HCT116 (cell line): Measurements from ENCODE around the gene PSMB7. TPM values are rescaled to one million over a fixed set of nuclear protein-coding genes. Genes with fewer than 3 reads are reported as not detected.

Experiments used
- ATAC-seq: fragments of 200-7000 bp; cut with Tn5 transposase; 2 replicates; pipeline ENCODE4 v1.9.1; 2020; ENCODE audit warnings: mild to moderate bottlenecking, moderate library complexity
- BruUV-seq: library from RNA; stranded (reverse); fragments of 400-500 nt; replicated peaks from 2 replicates; lab custom pipeline; 2021; lab: Mats Ljungman, UMichigan
- CTCF ChIA-PET: fragments of 300-600 bp; sonication (Branson Sonifier 250); formaldehyde crosslinking; loops from one replicate; lab custom pipeline; 2021; ENCODE audit warnings: antibody characterized with exemption; lab: Charles Lee
- POLR2A ChIA-PET: fragments of 300-600, 350-600 bp; sonication (Branson Sonifier 250); formaldehyde crosslinking; loops from one replicate; lab custom pipeline; 2021; ENCODE audit warnings: antibody characterized with exemption; lab: Charles Lee
- RAD21 ChIA-PET, 2 experiments: fragments of 300-600 bp; sonication (Branson Sonifier 250); formaldehyde crosslinking; loops; one replicate each; lab custom pipeline; 2023; ENCODE audit warnings: low total read pairs in 2 of 2; ENCODE audit not compliant: uncharacterized antibody in 2 of 2, unreplicated experiment in 2 of 2, low non-redundant PET in 1 of 2; lab: Charles Lee
- DNase-seq: peaks from one replicate; pipeline ENCODE4 v3.0.0-alpha.2; 2010; ENCODE audit warnings: low read depth, low spot score
- H2AFZ ChIP-seq: fragments of 200-600 bp; shearing (Covaris generic), sonication (generic); 2 replicates; pipeline ENCODE4 v1.6.1; 2017; ENCODE audit warnings: low read depth, mixed run types, mixed read lengths, antibody characterized with exemption, low read length; ENCODE audit not compliant: poor library complexity, severe bottlenecking
- H3K27ac ChIP-seq: 2 replicates; pipeline ENCODE4 v1.5.1; 2012; ENCODE audit warnings: low read depth, low read length
- H3K27me3 ChIP-seq: fragments of 200-600 bp; sonication (generic); 2 replicates; pipeline ENCODE4 v1.6.1; 2016; ENCODE audit warnings: mixed run types, low read length, mixed read lengths; ENCODE audit not compliant: insufficient read depth
- H3K36me3 ChIP-seq, 2 experiments: fragments of 200-500 bp in 1 of 2; fragments of 200-600 bp in 1 of 2; sonication (Bioruptor generic) in 1 of 2; sonication (generic) in 1 of 2; 2 replicates each; pipeline versions ENCODE4 v1.5.1 to v1.6.1; 2014 to 2016; ENCODE audit warnings: low read length in 2 of 2, inconsistent platforms in 1 of 2, mixed read lengths in 1 of 2, mixed run types in 1 of 2; ENCODE audit not compliant: insufficient read depth in 2 of 2, control insufficient read depth in 1 of 2
- H3K4me1 ChIP-seq, 2 experiments: fragments of 200-600 bp in 1 of 2; sonication (generic) in 1 of 2; 2 replicates each; pipeline versions ENCODE4 v1.5.1 to v1.6.1; 2012 to 2017; ENCODE audit warnings: low read length in 2 of 2, inconsistent platforms in 1 of 2, mild to moderate bottlenecking in 1 of 2, mixed read lengths in 1 of 2, mixed run types in 1 of 2, moderate library complexity in 1 of 2; ENCODE audit not compliant: insufficient read depth in 2 of 2, control insufficient read depth in 1 of 2
- H3K4me2 ChIP-seq: fragments of 200-600 bp; sonication (generic); 2 replicates; pipeline ENCODE4 v1.6.1; 2017; ENCODE audit warnings: mixed run types, low read length, mixed read lengths
- H3K4me3 ChIP-seq, 2 experiments: fragments of 200-600 bp in 1 of 2; sonication (generic) in 1 of 2; replicated peaks in 1 of 2; 2 replicates each; pipeline ENCODE4 v1.5.1; 2011 to 2016; ENCODE audit warnings: low read length in 2 of 2, control low read depth in 1 of 2, low read depth in 1 of 2, mild to moderate bottlenecking in 1 of 2, mixed read lengths in 1 of 2, mixed run types in 1 of 2
- H3K79me2 ChIP-seq: fragments of 200-600 bp; sonication (generic); 2 replicates; pipeline ENCODE4 v1.6.1; 2017; ENCODE audit warnings: mild to moderate bottlenecking, mixed run types, low read length, moderate library complexity, mixed read lengths; ENCODE audit not compliant: insufficient read depth
- H3K9ac ChIP-seq: fragments of 200-600 bp; sonication (generic); 2 replicates; pipeline ENCODE4 v1.6.1; 2016; ENCODE audit warnings: low read length, mixed read lengths
- H3K9me2 ChIP-seq: fragments of 200-600 bp; sonication (generic), shearing (Covaris generic); 2 replicates; pipeline ENCODE4 v1.6.1; 2017; ENCODE audit warnings: mixed run types, mild to moderate bottlenecking, moderate library complexity; ENCODE audit not compliant: insufficient read depth
- H3K9me3 ChIP-seq, 2 experiments: fragments of 200-500 bp in 1 of 2; fragments of 200-600 bp in 1 of 2; sonication (Bioruptor generic) in 1 of 2; sonication (generic) in 1 of 2; 2 replicates each; pipeline ENCODE4 v1.6.1; 2014 to 2017; ENCODE audit warnings: low read length in 2 of 2, mixed read lengths in 2 of 2, inconsistent platforms in 1 of 2, low read depth in 1 of 2, mild to moderate bottlenecking in 1 of 2, mixed run types in 1 of 2, moderate library complexity in 1 of 2; ENCODE audit not compliant: control insufficient read depth in 1 of 2, insufficient read depth in 1 of 2
- H4K20me1 ChIP-seq: fragments of 200-600 bp; sonication (generic), shearing (Covaris generic); 2 replicates; pipeline ENCODE4 v1.6.1; 2017; ENCODE audit warnings: mixed run types, mild to moderate bottlenecking, moderate library complexity; ENCODE audit not compliant: insufficient read depth
- ELF1 ChIP-seq: IDR thresholded peaks from 2 replicates; pipeline ENCODE4 v1.6.1; 2012; ENCODE audit warnings: low read depth, borderline replicate concordance
- EZH2 ChIP-seq: fragments of 200-600 bp; sonication (generic); IDR thresholded peaks from 2 replicates; pipeline ENCODE4 v1.6.1; 2017; ENCODE audit warnings: antibody characterized with exemption, mixed run types
- EZH2phosphoT487 ChIP-seq: fragments of 200-600 bp; IDR thresholded peaks from 2 replicates; pipeline ENCODE4 v1.6.1; 2018; ENCODE audit warnings: antibody characterized with exemption, borderline replicate concordance
- POLR2AphosphoS5 ChIP-seq: IDR thresholded peaks from 2 replicates; pipeline ENCODE4 v1.6.1; 2011; ENCODE audit warnings: mild to moderate bottlenecking, low read depth, low read length, moderate library complexity
- SIN3A ChIP-seq: IDR thresholded peaks from 2 replicates; pipeline ENCODE4 v1.6.1; 2012; ENCODE audit warnings: low read depth
- SRF ChIP-seq: IDR thresholded peaks from 2 replicates; pipeline ENCODE4 v1.6.1; 2012; ENCODE audit warnings: low read depth
- TCF7L2 ChIP-seq: IDR thresholded peaks from 2 replicates; pipeline ENCODE4 v1.7.0; 2011; ENCODE audit warnings: borderline replicate concordance, inconsistent platforms; ENCODE audit not compliant: insufficient read depth, insufficient read length; ENCODE audit errors: extremely low read depth
- YY1 ChIP-seq: IDR thresholded peaks from 2 replicates; pipeline ENCODE4 v1.6.1; 2011; ENCODE audit warnings: low read length, low read depth, moderate library complexity, mild to moderate bottlenecking; ENCODE audit not compliant: insufficient replicate concordance; ENCODE audit errors: extremely low read depth
- ZFX ChIP-seq: fragments of 450-650 bp; IDR thresholded peaks from 2 replicates; pipeline ENCODE4 v1.6.1; 2017
- ZNF274 ChIP-seq: fragments of 200-500 bp; sonication (Bioruptor generic); IDR thresholded peaks from 2 replicates; pipeline ENCODE4 v1.6.1; 2014; ENCODE audit warnings: mild to moderate bottlenecking, low read depth, low read length, inconsistent platforms
- intact Hi-C: fragments of 100-400 bp; cut with micrococcal nuclease; formaldehyde crosslinking; loops from 2 replicates; pipeline ENCODE4 v1.10.0; 2022
- total RNA-seq: library from RNA; stranded (reverse); gene quantifications from one replicate; pipeline ENCODE4 v1.2.1, GENCODE V29; 2021; ENCODE audit not compliant: unreplicated experiment
- TF ChIP-seq, protein P1 (sequence below): IDR thresholded peaks from 2 replicates; pipeline ENCODE4 v1.6.1; 2012
- TF ChIP-seq, protein P2 (sequence below): IDR thresholded peaks from 2 replicates; pipeline ENCODE4 v1.6.1; 2011; ENCODE audit warnings: mild to moderate bottlenecking, low read length, moderate library complexity; ENCODE audit not compliant: insufficient replicate concordance; ENCODE audit errors: extremely low read depth
- TF ChIP-seq, protein P3 (sequence below): IDR thresholded peaks from 2 replicates; pipeline ENCODE4 v1.6.1; 2012
- TF ChIP-seq, protein P4 (sequence below), 3 experiments: fragments of 200-600 bp in 1 of 3; sonication (generic) in 1 of 3; IDR thresholded peaks in 2 of 3; conservative IDR thresholded peaks in 1 of 3; 2 replicates each; pipeline ENCODE4 v1.5.1; 2012 to 2017; ENCODE audit warnings: low read depth in 2 of 3, low read length in 2 of 3, antibody characterized with exemption in 1 of 3, borderline replicate concordance in 1 of 3, control low read depth in 1 of 3, mild to moderate bottlenecking in 1 of 3, mixed read lengths in 1 of 3, mixed run types in 1 of 3, moderate library complexity in 1 of 3; ENCODE audit not compliant: insufficient read depth in 1 of 3

The PSMB7 gene
- total RNA-seq, 1 experiment from 2014 or later, result 222 TPM

DNA sequence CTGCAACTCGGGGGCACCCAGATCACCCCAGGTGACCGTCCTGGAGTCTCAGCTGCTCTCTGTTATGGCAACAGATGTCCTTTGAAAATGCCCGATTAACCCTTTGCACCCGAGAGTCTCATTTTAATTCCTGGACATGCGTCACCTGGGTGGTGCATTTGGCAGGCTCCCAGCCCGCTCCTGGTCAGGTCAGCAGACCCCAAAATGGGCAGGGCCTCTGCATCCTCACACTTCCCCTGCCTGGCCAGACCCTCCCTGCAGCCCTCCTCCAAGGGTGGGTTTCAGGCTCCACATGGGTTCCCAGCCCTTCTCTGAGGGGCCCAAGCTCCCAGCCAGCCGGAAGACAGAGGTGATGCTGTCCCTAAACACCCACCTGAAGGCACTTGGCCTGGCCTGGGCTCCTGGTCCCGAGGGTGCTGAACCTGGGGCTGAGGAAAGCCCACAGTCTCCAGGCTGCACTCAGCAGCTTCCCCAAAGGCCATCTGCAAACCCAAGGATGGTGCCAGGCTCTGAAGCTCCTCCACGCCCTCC is 69.4 kb downstream of the PSMB7 start:
- TF ChIP-seq, protein P1, sequence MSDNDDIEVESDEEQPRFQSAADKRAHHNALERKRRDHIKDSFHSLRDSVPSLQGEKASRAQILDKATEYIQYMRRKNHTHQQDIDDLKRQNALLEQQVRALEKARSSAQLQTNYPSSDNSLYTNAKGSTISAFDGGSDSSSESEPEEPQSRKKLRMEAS, result no peak
- TF ChIP-seq ZNF274 (no peak), ELF1 (no peak), EZH2phosphoT487 (no peak)
- TF ChIP-seq, protein P2, sequence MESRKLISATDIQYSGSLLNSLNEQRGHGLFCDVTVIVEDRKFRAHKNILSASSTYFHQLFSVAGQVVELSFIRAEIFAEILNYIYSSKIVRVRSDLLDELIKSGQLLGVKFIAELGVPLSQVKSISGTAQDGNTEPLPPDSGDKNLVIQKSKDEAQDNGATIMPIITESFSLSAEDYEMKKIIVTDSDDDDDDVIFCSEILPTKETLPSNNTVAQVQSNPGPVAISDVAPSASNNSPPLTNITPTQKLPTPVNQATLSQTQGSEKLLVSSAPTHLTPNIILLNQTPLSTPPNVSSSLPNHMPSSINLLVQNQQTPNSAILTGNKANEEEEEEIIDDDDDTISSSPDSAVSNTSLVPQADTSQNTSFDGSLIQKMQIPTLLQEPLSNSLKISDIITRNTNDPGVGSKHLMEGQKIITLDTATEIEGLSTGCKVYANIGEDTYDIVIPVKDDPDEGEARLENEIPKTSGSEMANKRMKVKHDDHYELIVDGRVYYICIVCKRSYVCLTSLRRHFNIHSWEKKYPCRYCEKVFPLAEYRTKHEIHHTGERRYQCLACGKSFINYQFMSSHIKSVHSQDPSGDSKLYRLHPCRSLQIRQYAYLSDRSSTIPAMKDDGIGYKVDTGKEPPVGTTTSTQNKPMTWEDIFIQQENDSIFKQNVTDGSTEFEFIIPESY, result no peak
- TF ChIP-seq, protein P3, sequence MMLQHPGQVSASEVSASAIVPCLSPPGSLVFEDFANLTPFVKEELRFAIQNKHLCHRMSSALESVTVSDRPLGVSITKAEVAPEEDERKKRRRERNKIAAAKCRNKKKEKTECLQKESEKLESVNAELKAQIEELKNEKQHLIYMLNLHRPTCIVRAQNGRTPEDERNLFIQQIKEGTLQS, result no peak
- TF ChIP-seq, all 23 proteins: peak for 0
- Histone ChIP-seq H3K4me1 (peaks cover 9 to 22% of the 10 kb centered on the region in 2 experiments), H3K27me3 (no peaks in the 10 kb centered on the region), H3K9me2 (no peaks in the 10 kb centered on the region), H3K9me3 (no peaks in the 10 kb centered on the region), H3K4me2 (no peak overlapping the region), H3K9ac (no peak overlapping the region), H3K4me3 (no peak overlapping the region), H2AFZ (no peak overlapping the region), H3K36me3 (peaks cover 17 to 21% of the 10 kb centered on the region in 2 experiments; a peak in 3 of 4 replicates), H3K27ac (no peak overlapping the region), H3K79me2 (peaks cover 5% of the 10 kb centered on the region; the same call in 1 of the 2 replicates), H4K20me1 (no peaks in the 10 kb centered on the region)
- intact Hi-C loops, result no loop called here
- POLR2A ChIA-PET, result no interaction called here
- BruUV-seq, result no TSS peak
- CTCF ChIA-PET, result no interaction called here
- RAD21 ChIA-PET, result no interaction called here
- ATAC-seq, result no peak
- DNase-seq, result no peak

DNA sequence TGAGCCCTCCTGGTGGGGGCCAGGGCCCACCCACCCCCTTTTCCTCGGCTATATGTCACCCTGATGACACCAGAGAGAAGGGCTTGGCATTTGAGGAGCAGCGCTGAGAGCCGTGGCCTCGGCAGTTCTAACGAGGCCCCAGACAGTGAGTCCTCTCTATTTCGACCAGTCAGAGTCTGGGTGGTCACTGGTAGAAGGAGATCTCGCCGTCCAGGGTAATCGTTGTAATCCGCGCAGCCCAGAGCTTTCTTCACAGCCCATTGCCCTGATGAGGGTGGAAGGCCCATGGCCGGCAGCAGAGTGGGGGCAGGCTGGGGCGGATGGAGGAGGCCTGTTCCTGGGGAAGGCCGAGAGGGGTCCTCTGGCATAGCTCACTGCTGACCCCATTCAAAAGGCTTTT is 70.2 kb downstream of the PSMB7 start:
- H3K9me2 ChIP-seq, result no peaks in the 10 kb centered on the region
- H4K20me1 ChIP-seq, result no peaks in the 10 kb centered on the region
- DNase-seq (no peak), ATAC-seq (no peak)
- BruUV-seq, result no TSS peak
- H3K4me2 ChIP-seq, result no peak overlapping the region
- ChIA-PET POLR2A (no interaction called here), RAD21 (no interaction called here), CTCF (no interaction called here)
- H3K4me1 ChIP-seq, result peaks cover 9 to 22% of the 10 kb centered on the region in 2 experiments
- no peak overlapping the region for H2AFZ ChIP-seq
- intact Hi-C loops, result no loop called here
- no peaks in the 10 kb centered on the region for H3K9me3 ChIP-seq
- peaks cover 12 to 18% of the 10 kb centered on the region in 2 experiments; a peak in 3 of 4 replicates for H3K36me3 ChIP-seq
- H3K27me3 ChIP-seq, result no peaks in the 10 kb centered on the region
- no peak overlapping the region for H3K4me3 ChIP-seq
- no peak overlapping the region for H3K27ac ChIP-seq
- no peaks in the 10 kb centered on the region; the same call in 1 of the 2 replicates for H3K79me2 ChIP-seq
- no peak overlapping the region for H3K9ac ChIP-seq
- no peak for TF ChIP-seq ZFX
- TF ChIP-seq ZNF274, result no peak
- TF ChIP-seq SRF, result no peak
- no peak for TF ChIP-seq POLR2AphosphoS5
- no peak for TF ChIP-seq EZH2
- TF ChIP-seq EZH2phosphoT487, result no peak
- TF ChIP-seq TCF7L2, result no peak
- no peak for TF ChIP-seq YY1
- TF ChIP-seq, protein P4, sequence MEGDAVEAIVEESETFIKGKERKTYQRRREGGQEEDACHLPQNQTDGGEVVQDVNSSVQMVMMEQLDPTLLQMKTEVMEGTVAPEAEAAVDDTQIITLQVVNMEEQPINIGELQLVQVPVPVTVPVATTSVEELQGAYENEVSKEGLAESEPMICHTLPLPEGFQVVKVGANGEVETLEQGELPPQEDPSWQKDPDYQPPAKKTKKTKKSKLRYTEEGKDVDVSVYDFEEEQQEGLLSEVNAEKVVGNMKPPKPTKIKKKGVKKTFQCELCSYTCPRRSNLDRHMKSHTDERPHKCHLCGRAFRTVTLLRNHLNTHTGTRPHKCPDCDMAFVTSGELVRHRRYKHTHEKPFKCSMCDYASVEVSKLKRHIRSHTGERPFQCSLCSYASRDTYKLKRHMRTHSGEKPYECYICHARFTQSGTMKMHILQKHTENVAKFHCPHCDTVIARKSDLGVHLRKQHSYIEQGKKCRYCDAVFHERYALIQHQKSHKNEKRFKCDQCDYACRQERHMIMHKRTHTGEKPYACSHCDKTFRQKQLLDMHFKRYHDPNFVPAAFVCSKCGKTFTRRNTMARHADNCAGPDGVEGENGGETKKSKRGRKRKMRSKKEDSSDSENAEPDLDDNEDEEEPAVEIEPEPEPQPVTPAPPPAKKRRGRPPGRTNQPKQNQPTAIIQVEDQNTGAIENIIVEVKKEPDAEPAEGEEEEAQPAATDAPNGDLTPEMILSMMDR (IDR thresholded peaks at IDR 0.05 in 2 of 3, conservative IDR thresholded peaks at IDR 0.05 in 1 of 3; ENCODE audit: borderline replicate concordance in 1 of 3, insufficient read depth in 1 of 3, low read depth in 2 of 3, low read length in 2 of 3), result no peak
- TF ChIP-seq SIN3A, result no peak
